K562 (cell line): ENCODE results near the gene BCO2. TPM values are rescaled to one million over a fixed set of nuclear protein-coding genes. Genes with fewer than 3 reads are reported as not detected.

ENCODE experiments used
- ATAC-seq: fragments of 200-7000 bp; cut with Tn5 transposase; 3 replicates; pipeline ENCODE4 v1.9.1; 2020; ENCODE audit warnings: moderate library complexity
- BruUV-seq: library from RNA; stranded (reverse); fragments of 400-500 nt; replicated peaks from 2 replicates; lab custom pipeline; 2021; lab: Mats Ljungman, UMichigan
- CTCF ChIA-PET: fragments of 300-600 bp; formaldehyde crosslinking; extraction: SDS; loops from one replicate; lab custom pipeline; 2021; ENCODE audit warnings: low intra/inter-chr PET ratio; lab: Yijun Ruan, JAX
- POLR2A ChIA-PET: fragments of 300-600, 350-650 bp; sonication (Branson Sonifier 250); formaldehyde crosslinking; extraction: SDS; loops from one replicate; lab custom pipeline; 2021; ENCODE audit warnings: antibody characterized with exemption, inconsistent platforms; lab: Yijun Ruan, JAX
- DNase-seq, 4 experiments: peaks; one replicate each; pipeline versions ENCODE4 v3.0.0 to v3.0.0-alpha.2; 2011 to 2018; ENCODE audit warnings: low spot score in 3 of 4, mixed read lengths in 3 of 4; ENCODE audit errors: extremely low read depth in 1 of 4
- FAIRE-seq: peaks from 2 replicates; lab custom pipeline; 2011; peaks lifted over from hg19 to GRCh38; lab: Jason Lieb, UNC
- H2AFZ ChIP-seq: 2 replicates; pipeline ENCODE4 v1.6.0; 2011; ENCODE audit warnings: low read depth, low read length, control low read depth, inconsistent platforms
- H3K27ac ChIP-seq: fragments of 200-600 bp; 3 replicates; pipeline ENCODE4 v1.8.0; 2011; ENCODE audit warnings: low read depth, mild to moderate bottlenecking, control low read depth, inconsistent platforms, low read length, moderate library complexity, mixed read lengths; ENCODE audit errors: extremely low read depth
- H3K27me3 ChIP-seq, 2 experiments: fragments of 300-600 bp in 1 of 2; 2 replicates in 1 of 2; 3 replicates in 1 of 2; pipeline versions ENCODE4 v1.6.0 to v1.8.0; 2011; ENCODE audit warnings: inconsistent platforms in 2 of 2, low read length in 2 of 2, mild to moderate bottlenecking in 1 of 2, mixed read lengths in 1 of 2, moderate library complexity in 1 of 2; ENCODE audit not compliant: control insufficient read depth in 2 of 2, insufficient read depth in 2 of 2
- H3K36me3 ChIP-seq: fragments of 300-600 bp; 3 replicates; pipeline ENCODE4 v1.8.0; 2011; ENCODE audit warnings: mild to moderate bottlenecking, low read length, inconsistent platforms; ENCODE audit not compliant: control insufficient read depth, insufficient read depth
- H3K4me1 ChIP-seq, 2 experiments: fragments of 200-600 bp in 1 of 2; replicated peaks in 1 of 2; 2 replicates in 1 of 2; 3 replicates in 1 of 2; pipeline versions ENCODE4 v1.5.1 to v1.8.0; 2011; ENCODE audit warnings: inconsistent platforms in 2 of 2, low read length in 2 of 2, mild to moderate bottlenecking in 1 of 2, mixed read lengths in 1 of 2, moderate library complexity in 1 of 2; ENCODE audit not compliant: control insufficient read depth in 2 of 2, insufficient read depth in 2 of 2
- H3K4me2 ChIP-seq: 2 replicates; pipeline ENCODE4 v1.6.1; 2011; ENCODE audit warnings: low read length, control low read depth, inconsistent platforms, mixed read lengths; ENCODE audit not compliant: insufficient read depth
- H3K4me3 ChIP-seq: fragments of 200-600 bp; sonication (generic), shearing (Covaris generic); 2 replicates; pipeline ENCODE4 v1.5.1; 2016; ENCODE audit warnings: control low read depth, inconsistent platforms
- H3K79me2 ChIP-seq: fragments of 200-600 bp; 3 replicates; pipeline ENCODE4 v1.8.0; 2011; ENCODE audit warnings: low read length, inconsistent platforms; ENCODE audit not compliant: control insufficient read depth, insufficient read depth
- H3K9ac ChIP-seq, 2 experiments: 2 replicates each; pipeline versions ENCODE4 v1.6.0 to v1.6.1; 2011; ENCODE audit warnings: low read depth in 2 of 2, low read length in 2 of 2, control low read depth in 1 of 2, inconsistent platforms in 1 of 2, mild to moderate bottlenecking in 1 of 2, mixed read lengths in 1 of 2; ENCODE audit not compliant: insufficient read depth in 1 of 2
- H3K9me1 ChIP-seq: one replicate; pipeline ENCODE4 v1.6.0; 2011; ENCODE audit warnings: inconsistent platforms, mild to moderate bottlenecking, low read length, moderate library complexity; ENCODE audit not compliant: control insufficient read depth, insufficient read depth
- H3K9me3 ChIP-seq: replicated peaks from 2 replicates; pipeline ENCODE4 v1.5.1; 2011; ENCODE audit warnings: low read depth, low read length, inconsistent platforms; ENCODE audit not compliant: control insufficient read depth, insufficient read depth
- H4K20me1 ChIP-seq: replicated peaks from 2 replicates; pipeline ENCODE4 v1.6.1; 2011; ENCODE audit warnings: low read length, inconsistent platforms, mixed read lengths; ENCODE audit not compliant: control insufficient read depth, insufficient read depth
- ARID1B ChIP-seq: fragments of 450-650 bp; IDR thresholded peaks from 2 replicates; pipeline ENCODE4 v1.6.1; 2016; ENCODE audit warnings: antibody characterized with exemption, mild to moderate bottlenecking, inconsistent platforms
- C11orf30 ChIP-seq: fragments of 450-650 bp; IDR thresholded peaks from 2 replicates; pipeline ENCODE4 v1.6.1; 2016; ENCODE audit warnings: low read depth, mild to moderate bottlenecking
- CBX5 ChIP-seq: IDR thresholded peaks from 2 replicates; pipeline ENCODE4 v1.6.1; 2014; ENCODE audit warnings: low read depth, borderline replicate concordance
- CTBP1 ChIP-seq: fragments of 450-650 bp; IDR thresholded peaks from 2 replicates; pipeline ENCODE4 v1.6.1; 2016; ENCODE audit warnings: borderline replicate concordance
- DPF2 ChIP-seq: fragments of 450-650 bp; IDR thresholded peaks from 2 replicates; pipeline ENCODE4 v1.6.1; 2016
- EP300 ChIP-seq: IDR thresholded peaks from 2 replicates; pipeline ENCODE4 v1.6.1; 2012; ENCODE audit warnings: low read length, improper control_type of control experiment
- HDAC8 ChIP-seq: fragments of 450-650 bp; IDR thresholded peaks from 2 replicates; pipeline ENCODE4 v1.6.1; 2016; ENCODE audit warnings: mild to moderate bottlenecking, missing genetic modification characterization, moderate library complexity, missing compliant biosample characterization
- JUND ChIP-seq, 2 experiments: IDR thresholded peaks; 2 replicates in 1 of 2; 3 replicates in 1 of 2; pipeline ENCODE4 v1.6.1; 2011; ENCODE audit warnings: borderline replicate concordance in 2 of 2, low read depth in 2 of 2, low read length in 2 of 2, improper control_type of control experiment in 1 of 2, missing biosample characterization in 1 of 2, missing genetic modification characterization in 1 of 2, missing genetic modification reagents in 1 of 2
- MAFF ChIP-seq: IDR thresholded peaks from 2 replicates; pipeline ENCODE4 v1.6.1; 2012; ENCODE audit warnings: low read length, improper control_type of control experiment
- MAFG ChIP-seq: fragments of 450-650 bp; conservative IDR thresholded peaks from 2 replicates; pipeline ENCODE4 v1.6.1; 2016; ENCODE audit warnings: missing genetic modification characterization, missing compliant biosample characterization
- MAFK ChIP-seq: IDR thresholded peaks from 2 replicates; pipeline ENCODE4 v1.6.1; 2011; ENCODE audit warnings: low read length, improper control_type of control experiment
- SMARCA4 ChIP-seq: fragments of 450-650 bp; IDR thresholded peaks from 2 replicates; pipeline ENCODE4 v1.6.1; 2016
- SOX6 ChIP-seq: fragments of 450-650 bp; IDR thresholded peaks from 2 replicates; pipeline ENCODE4 v1.6.1; 2014; ENCODE audit warnings: mild to moderate bottlenecking
- ZEB2 ChIP-seq: fragments of 450-650 bp; IDR thresholded peaks from 2 replicates; pipeline ENCODE4 v1.6.1; 2016
- ZNF766 ChIP-seq: fragments of 200-800 bp; sonication (Bioruptor generic); conservative IDR thresholded peaks from 2 replicates; pipeline ENCODE4 v1.6.1; 2016; ENCODE audit warnings: missing genetic modification characterization, missing compliant biosample characterization
- WGBS: fragments of 100-300 bp; shearing (Covaris generic); methylation state at CpG from one replicate; pipeline ENCODE4 v1.1.6; 2016; ENCODE audit warnings: low coverage, mixed read lengths; ENCODE audit not compliant: insufficient coverage; ENCODE audit errors: missing lambda C conversion rate; 5-methylcytosine and 5-hydroxymethylcytosine counted together
- in situ Hi-C: fragments of 300-500 bp; cut with MboI; formaldehyde crosslinking; loops from 4 replicates; pipeline ENCODE4 v1.15.0; 2018; ENCODE audit warnings: inconsistent platforms, mixed read lengths
- intact Hi-C: fragments of 100-400 bp; cut with micrococcal nuclease; formaldehyde crosslinking; loops from 2 replicates; pipeline ENCODE4 v1.14.2; 2022
- polyA plus RNA-seq, 8 experiments: library from polyadenylated mRNA; depleted of rRNA in 4 of 8; stranded (reverse) in 5 of 8; unstranded in 3 of 8; fragments of >200 nt; fragmentation: Nextera tagmentation in 2 of 8; fragmentation: Illumina TruSeq in 1 of 8; extraction: Ambion mirVana in 2 of 8; extraction: Trizol in 1 of 8; gene quantifications; 2 replicates each; pipeline versions ENCODE4 v1.2.1 to v1.2.3, GENCODE V29; 2011 to 2014; ENCODE audit warnings: inconsistent platforms in 1 of 8, missing spikeins in 1 of 8
- total RNA-seq, 7 experiments: library from RNA; depleted of rRNA in 6 of 7; stranded (reverse); fragments of >200 nt in 6 of 7; fragmentation: Illumina TruSeq in 2 of 7; extraction: Trizol in 2 of 7; gene quantifications; 2 replicates each; pipeline versions ENCODE4 v1.2.1 to v1.2.3, GENCODE V29; 2011 to 2021; ENCODE audit warnings: low replicate concordance in 1 of 7
- TF ChIP-seq, protein P1 (sequence below), 2 experiments: fragments of 450-650 bp; IDR thresholded peaks; 2 replicates each; pipeline ENCODE4 v1.6.1; 2016
- TF ChIP-seq, protein P2 (sequence below): fragments of 450-650 bp; IDR thresholded peaks from 2 replicates; pipeline ENCODE4 v1.6.1; 2014; ENCODE audit warnings: low read depth, mild to moderate bottlenecking, moderate library complexity, borderline replicate concordance
- TF ChIP-seq, protein P3 (sequence below), 3 experiments: fragments of 200-800 bp in 1 of 3; fragments of 250-450 bp in 1 of 3; fragments of 450-650 bp in 1 of 3; sonication (Bioruptor Pico) in 1 of 3; sonication (Bioruptor generic) in 1 of 3; formaldehyde crosslinking in 1 of 3; IDR thresholded peaks; 2 replicates each; pipeline versions ENCODE4 v1.6.1 to v1.8.0; 2016 to 2022; ENCODE audit warnings: mild to moderate bottlenecking in 2 of 3, missing genetic modification characterization in 2 of 3, missing compliant biosample characterization in 1 of 3, moderate library complexity in 1 of 3

BCO2 gene
- total and polyA plus RNA-seq, 9 of the 15 experiments (the other 6 are each of a cell fraction or from before 2014, with no cell fraction given), result 0.21 to 1.0 (median 0.47) TPM; not detected in 1

DNA sequence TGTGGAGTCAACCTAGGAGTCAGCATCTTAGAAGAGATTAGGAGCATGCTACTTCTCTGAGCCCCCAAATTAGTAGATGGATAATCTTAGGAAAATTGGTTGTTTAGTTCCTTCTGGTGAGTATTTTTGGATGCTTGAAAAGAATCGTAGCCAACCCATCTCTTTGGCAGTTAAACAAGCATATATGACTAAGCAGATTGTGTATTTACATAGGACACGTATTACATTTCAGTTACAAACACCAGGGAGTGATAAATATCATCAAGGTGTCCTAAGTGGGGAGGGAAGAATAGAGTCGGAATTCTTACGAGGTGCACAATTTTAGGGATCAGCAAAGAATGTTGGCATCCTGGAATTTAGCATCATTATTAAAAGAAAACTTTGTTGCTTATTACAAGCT, 71.9 kb downstream of the BCO2 start:
- ChIA-PET POLR2A (no interaction called here), CTCF (no interaction called here)
- Histone ChIP-seq H4K20me1 (no peaks in the 10 kb centered on the region), H2AFZ (no peak overlapping the region), H3K4me3 (no peak overlapping the region), H3K9me1 (no peaks in the 10 kb centered on the region), H3K36me3 (no peaks in the 10 kb centered on the region), H3K79me2 (no peaks in the 10 kb centered on the region), H3K27me3 (no peaks in the 10 kb centered on the region), H3K4me1 (peaks cover 0 to 6% of the 10 kb centered on the region in 2 experiments; a peak in 2 of 5 replicates), H3K9ac (no peak overlapping the region), H3K4me2 (no peak overlapping the region; the same call in 1 of the 2 replicates), H3K9me3 (no peaks in the 10 kb centered on the region), H3K27ac (no peak overlapping the region)
- DNase-seq (no peak), FAIRE-seq (no peak), ATAC-seq (peak; percentile 63)
- 4% methylated on average over 4 of the region's 4 CpGs for WGBS
- intact Hi-C loops, result no loop called here
- in situ Hi-C loops, result no loop called here
- no TSS peak for BruUV-seq
- no peak for TF ChIP-seq JUND (IDR thresholded peaks at IDR 0.05; ENCODE audit: borderline replicate concordance, low read depth, low read length)
- peak; percentile 14; the same call in 1 of the 3 replicates for TF ChIP-seq JUND (tag; IDR thresholded peaks at IDR 0.05; ENCODE audit: borderline replicate concordance, low read depth, low read length)
- TF ChIP-seq CBX5, result no peak
- TF ChIP-seq, protein P1, sequence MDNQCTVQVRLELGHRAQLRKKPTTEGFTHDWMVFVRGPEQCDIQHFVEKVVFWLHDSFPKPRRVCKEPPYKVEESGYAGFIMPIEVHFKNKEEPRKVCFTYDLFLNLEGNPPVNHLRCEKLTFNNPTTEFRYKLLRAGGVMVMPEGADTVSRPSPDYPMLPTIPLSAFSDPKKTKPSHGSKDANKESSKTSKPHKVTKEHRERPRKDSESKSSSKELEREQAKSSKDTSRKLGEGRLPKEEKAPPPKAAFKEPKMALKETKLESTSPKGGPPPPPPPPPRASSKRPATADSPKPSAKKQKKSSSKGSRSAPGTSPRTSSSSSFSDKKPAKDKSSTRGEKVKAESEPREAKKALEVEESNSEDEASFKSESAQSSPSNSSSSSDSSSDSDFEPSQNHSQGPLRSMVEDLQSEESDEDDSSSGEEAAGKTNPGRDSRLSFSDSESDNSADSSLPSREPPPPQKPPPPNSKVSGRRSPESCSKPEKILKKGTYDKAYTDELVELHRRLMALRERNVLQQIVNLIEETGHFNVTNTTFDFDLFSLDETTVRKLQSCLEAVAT (IDR thresholded peaks at IDR 0.05), result no peak
- TF ChIP-seq MAFG (tag), result peak; percentile 79
- peak; percentile 46; the same call in 1 of the 2 replicates for TF ChIP-seq EP300
- peak; percentile 63 for TF ChIP-seq SOX6
- peak; percentile 39; the same call in 1 of the 2 replicates for TF ChIP-seq ARID1B
- peak; percentile 86 for TF ChIP-seq ZEB2
- TF ChIP-seq CTBP1, result peak; percentile 71; the same call in 1 of the 2 replicates
- TF ChIP-seq MAFF, result peak; percentile 61; the same call in 1 of the 2 replicates
- no peak for TF ChIP-seq ZNF766
- TF ChIP-seq DPF2, result peak; percentile 32; the same call in 1 of the 2 replicates
- TF ChIP-seq HDAC8 (tag), result no peak
- peak; percentile 63 for TF ChIP-seq MAFK
- TF ChIP-seq, protein P2, sequence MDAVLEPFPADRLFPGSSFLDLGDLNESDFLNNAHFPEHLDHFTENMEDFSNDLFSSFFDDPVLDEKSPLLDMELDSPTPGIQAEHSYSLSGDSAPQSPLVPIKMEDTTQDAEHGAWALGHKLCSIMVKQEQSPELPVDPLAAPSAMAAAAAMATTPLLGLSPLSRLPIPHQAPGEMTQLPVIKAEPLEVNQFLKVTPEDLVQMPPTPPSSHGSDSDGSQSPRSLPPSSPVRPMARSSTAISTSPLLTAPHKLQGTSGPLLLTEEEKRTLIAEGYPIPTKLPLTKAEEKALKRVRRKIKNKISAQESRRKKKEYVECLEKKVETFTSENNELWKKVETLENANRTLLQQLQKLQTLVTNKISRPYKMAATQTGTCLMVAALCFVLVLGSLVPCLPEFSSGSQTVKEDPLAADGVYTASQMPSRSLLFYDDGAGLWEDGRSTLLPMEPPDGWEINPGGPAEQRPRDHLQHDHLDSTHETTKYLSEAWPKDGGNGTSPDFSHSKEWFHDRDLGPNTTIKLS, result 0 out of 2 replicates have a peak, but pooled peaks have one; percentile 35
- TF ChIP-seq, protein P3, sequence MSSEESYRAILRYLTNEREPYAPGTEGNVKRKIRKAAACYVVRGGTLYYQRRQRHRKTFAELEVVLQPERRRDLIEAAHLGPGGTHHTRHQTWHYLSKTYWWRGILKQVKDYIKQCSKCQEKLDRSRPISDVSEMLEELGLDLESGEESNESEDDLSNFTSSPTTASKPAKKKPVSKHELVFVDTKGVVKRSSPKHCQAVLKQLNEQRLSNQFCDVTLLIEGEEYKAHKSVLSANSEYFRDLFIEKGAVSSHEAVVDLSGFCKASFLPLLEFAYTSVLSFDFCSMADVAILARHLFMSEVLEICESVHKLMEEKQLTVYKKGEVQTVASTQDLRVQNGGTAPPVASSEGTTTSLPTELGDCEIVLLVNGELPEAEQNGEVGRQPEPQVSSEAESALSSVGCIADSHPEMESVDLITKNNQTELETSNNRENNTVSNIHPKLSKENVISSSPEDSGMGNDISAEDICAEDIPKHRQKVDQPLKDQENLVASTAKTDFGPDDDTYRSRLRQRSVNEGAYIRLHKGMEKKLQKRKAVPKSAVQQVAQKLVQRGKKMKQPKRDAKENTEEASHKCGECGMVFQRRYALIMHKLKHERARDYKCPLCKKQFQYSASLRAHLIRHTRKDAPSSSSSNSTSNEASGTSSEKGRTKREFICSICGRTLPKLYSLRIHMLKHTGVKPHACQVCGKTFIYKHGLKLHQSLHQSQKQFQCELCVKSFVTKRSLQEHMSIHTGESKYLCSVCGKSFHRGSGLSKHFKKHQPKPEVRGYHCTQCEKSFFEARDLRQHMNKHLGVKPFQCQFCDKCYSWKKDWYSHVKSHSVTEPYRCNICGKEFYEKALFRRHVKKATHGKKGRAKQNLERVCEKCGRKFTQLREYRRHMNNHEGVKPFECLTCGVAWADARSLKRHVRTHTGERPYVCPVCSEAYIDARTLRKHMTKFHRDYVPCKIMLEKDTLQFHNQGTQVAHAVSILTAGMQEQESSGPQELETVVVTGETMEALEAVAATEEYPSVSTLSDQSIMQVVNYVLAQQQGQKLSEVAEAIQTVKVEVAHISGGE (CRISPR knock-in tag; IDR thresholded peaks at IDR 0.05), result 0 out of 6 replicates have a peak, but pooled peaks of 1 of the 3 experiments have one; percentile 23
- TF ChIP-seq C11orf30, result peak; percentile 83
- peak; percentile 40; the same call in 1 of the 2 replicates for TF ChIP-seq SMARCA4
